Urothelium cell line (cell line): ENCODE measurements around the gene PIBF1.

Experiments
- DNase-seq: peaks from one replicate; pipeline ENCODE4 v3.0.0; 2011; ENCODE audit warnings: low spot score, mixed read lengths
- FAIRE-seq: peaks from 2 replicates; lab custom pipeline; 2011; peaks lifted over from hg19 to GRCh38; lab: Jason Lieb, UNC

Gene PIBF1

DNA sequence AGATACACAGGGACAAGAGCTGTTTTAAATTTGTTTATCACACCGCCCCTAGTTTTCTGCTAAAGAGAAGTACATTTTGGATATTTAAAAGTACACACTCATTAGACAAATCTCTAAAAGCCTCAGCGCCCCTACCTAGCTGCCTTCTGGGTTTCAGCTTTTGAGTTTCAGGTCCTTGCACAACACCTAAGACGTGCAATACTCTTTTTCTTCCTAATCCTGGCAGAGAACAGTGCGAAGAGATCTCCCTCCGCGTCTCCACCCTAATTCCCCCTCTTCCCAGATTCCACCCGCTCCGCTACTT lies 276.5 kb downstream of the PIBF1 start:
- no peak for DNase-seq
- no peak for FAIRE-seq

DNA sequence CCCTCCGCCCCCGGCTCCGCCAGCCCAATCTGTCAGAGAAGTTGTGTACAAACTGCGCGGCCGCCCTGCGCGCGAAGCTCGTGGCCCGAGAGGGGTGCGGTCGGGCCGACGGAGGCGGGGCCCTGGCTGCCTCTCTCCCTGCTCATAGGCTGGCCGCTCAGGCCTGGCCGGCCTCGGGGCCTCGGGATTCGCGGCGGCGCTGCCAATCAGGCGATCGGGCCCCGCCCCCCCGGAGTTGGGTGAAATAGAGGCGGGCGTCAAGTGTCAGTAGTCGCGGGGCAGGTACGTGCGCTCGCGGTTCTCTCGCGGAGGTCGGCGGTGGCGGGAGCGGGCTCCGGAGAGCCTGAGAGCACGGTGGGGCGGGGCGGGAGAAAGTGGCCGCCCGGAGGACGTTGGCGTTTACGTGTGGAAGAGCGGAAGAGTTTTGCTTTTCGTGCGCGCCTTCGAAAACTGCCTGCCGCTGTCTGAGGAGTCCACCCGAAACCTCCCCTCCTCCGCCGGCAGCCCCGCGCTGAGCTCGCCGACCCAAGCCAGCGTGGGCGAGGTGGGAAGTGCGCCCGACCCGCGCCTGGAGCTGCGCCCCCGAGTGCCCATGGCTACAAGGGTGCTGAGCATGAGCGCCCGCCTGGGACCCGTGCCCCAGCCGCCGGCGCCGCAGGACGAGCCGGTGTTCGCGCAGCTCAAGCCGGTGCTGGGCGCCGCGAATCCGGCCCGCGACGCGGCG lies 277.0 kb downstream of the PIBF1 start, which contains the start of gene KLF5:
Gene KLF5 (plus strand): TSS at position 270 of the 724 bp plus-strand sequence. CDS start 323 bp downstream, at position 593.
- DNase-seq = peak; percentile 93
- peak; percentile 20 for FAIRE-seq

DNA sequence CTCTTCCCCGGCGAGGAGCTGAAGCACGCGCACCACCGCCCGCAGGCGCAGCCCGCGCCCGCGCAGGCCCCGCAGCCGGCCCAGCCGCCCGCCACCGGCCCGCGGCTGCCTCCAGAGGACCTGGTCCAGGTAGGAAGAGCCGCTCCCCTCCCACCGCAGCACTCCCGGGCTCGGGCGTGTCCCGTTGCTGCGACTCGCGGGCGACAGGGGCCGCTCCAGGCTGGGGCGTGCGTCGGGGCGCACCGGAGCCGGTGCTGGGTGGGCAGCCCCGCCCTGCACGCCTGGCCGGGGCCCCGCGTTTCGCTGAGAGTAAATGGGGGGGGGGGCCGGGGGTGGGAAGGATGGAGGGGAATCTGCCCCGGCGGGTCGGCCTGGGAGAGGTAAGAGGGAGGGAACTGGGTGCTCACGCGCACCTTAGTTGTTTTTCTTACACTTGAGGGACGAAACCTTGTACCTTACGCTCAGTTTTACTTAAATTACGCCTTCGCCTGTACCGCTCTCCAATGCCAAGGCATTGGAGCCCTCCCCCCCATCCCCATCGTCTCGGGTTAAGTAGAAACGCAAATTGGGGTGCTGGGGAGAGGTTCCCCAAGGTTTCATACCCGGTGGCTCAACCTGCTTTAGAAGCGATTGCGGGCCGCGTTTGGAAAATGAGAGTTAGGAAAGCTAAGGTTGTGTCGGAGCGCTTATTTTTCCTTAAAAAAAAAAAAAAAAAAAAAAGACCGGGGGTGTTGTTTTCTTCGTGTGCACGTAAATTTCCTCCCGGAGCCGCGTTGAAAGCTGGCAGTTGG lies 277.7 kb downstream of the PIBF1 start:
- DNase-seq (peak; percentile 38), FAIRE-seq (no peak)

DNA sequence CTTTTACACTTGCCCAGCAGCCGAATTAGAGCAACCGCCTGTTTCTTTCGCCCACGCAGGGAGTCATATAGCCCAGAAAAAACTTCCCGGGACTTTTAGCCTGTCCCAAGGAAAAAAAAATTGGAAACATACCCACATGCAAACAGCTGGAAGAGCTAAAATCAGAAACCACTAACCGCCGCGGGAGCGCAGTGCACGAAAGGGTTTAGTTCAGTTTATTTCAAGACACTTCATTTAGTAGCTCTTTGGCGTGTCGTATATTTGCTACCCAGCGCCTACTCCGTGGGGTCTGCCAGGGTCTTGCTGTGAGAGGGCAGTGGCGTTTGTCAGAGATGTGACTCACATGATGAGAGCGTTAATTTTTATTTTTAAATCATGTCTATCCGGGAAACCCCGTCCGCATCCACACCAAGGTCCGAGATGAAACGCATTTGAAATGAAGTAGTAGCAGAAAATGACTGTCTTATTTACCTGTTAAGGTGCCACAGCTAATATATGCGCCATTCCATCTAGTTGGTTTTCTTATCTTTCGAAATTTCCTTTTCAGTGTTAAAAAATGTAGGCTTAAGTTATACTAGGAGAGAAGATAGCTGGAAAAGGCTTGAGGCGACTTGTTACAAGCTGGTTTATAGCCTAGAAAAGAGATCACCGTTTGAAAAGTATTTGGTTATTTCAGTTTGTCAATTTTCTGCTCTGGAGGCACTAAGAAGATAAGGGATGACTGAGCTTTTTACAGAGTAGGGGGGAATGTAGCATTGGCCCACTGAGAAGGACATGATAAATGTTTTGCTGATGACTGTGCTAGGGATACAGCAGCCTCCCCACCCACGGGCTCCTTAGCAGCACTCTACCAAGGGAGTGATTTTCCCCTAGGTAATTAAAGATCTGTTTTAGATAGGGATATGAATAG lies 278.6 kb downstream of the PIBF1 start:
- no peak for FAIRE-seq

DNA sequence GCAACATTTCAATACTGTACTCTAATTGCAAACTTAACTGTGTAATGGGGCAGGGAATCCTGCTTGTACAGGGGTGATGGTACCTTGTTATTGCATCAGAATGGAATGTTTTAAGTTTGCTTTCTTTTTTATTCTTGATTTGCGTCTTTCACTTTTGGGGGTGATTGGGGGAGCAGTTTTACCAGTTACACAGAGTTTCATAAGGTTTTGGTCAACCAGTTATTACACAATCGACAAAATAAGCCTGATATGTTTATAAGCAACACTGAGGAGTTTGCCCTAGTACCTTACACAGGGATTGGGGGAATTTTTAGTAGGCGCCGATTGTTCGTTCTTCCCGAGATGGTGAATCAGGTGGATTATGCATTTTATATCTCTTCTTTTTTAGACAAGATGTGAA lies 279.5 kb downstream of the PIBF1 start:
- DNase-seq (no peak), FAIRE-seq (no peak)

More for the DNA sequence above, 278.6 kb downstream of the PIBF1 start:
- peak; percentile 26 for DNase-seq

DNA sequence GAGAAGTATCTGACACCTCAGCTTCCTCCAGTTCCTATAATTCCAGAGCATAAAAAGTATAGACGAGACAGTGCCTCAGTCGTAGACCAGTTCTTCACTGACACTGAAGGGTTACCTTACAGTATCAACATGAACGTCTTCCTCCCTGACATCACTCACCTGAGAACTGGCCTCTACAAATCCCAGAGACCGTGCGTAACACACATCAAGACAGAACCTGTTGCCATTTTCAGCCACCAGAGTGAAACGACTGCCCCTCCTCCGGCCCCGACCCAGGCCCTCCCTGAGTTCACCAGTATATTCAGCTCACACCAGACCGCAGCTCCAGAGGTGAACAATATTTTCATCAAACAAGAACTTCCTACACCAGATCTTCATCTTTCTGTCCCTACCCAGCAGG lies 279.9 kb downstream of the PIBF1 start:
- FAIRE-seq = no peak

DNA sequence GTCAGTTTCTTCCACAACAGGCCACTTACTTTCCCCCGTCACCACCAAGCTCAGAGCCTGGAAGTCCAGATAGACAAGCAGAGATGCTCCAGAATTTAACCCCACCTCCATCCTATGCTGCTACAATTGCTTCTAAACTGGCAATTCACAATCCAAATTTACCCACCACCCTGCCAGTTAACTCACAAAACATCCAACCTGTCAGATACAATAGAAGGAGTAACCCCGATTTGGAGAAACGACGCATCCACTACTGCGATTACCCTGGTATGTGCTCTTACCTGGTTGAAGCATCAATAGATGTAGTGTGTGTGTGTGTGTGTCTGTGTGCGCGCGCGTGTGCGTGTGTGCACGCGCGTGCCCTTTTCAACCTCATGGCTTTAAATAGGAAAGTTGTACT lies 280.5 kb downstream of the PIBF1 start:
- FAIRE-seq = no peak
- no peak for DNase-seq

More for the DNA sequence above, 279.9 kb downstream of the PIBF1 start:
- no peak for DNase-seq

DNA sequence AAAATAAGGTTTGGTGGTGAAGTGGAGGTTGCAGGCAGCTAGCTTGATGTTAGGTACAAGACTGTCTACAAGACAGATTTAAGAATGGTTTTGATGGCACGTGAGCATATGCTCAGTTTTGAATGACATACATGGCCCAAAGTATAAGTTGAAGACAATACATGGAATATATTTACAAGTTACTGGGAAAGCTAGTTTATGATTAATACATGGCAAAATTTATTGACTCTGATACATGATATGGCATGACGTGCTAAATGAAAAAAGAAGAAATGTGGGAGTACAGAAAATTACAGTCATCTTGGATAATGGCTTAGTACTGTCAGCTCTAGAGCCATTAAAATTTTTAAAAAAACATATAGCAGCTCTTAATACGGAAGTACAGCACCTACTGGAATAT lies 281.2 kb downstream of the PIBF1 start:
- FAIRE-seq (no peak), DNase-seq (no peak)

DNA sequence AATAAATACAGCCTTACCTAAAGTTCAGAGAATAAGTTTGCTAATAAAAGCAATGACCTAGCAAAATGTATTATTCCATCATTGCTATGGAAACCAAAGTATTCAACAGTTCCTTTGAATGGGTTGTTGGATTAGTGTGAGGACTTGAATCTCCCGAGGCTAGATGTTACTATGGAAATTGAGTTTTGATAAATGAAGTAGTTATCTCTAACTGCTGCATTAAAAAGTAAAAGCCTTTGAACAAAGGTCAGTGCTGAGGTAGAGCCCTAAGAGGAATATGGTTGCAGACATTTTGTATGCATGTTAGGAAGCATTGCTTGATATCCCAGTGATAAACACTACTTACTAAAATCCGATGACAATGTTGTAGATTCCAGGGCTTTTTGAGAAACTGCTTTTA lies 283.1 kb downstream of the PIBF1 start:
- no peak for FAIRE-seq
- DNase-seq = no peak

DNA sequence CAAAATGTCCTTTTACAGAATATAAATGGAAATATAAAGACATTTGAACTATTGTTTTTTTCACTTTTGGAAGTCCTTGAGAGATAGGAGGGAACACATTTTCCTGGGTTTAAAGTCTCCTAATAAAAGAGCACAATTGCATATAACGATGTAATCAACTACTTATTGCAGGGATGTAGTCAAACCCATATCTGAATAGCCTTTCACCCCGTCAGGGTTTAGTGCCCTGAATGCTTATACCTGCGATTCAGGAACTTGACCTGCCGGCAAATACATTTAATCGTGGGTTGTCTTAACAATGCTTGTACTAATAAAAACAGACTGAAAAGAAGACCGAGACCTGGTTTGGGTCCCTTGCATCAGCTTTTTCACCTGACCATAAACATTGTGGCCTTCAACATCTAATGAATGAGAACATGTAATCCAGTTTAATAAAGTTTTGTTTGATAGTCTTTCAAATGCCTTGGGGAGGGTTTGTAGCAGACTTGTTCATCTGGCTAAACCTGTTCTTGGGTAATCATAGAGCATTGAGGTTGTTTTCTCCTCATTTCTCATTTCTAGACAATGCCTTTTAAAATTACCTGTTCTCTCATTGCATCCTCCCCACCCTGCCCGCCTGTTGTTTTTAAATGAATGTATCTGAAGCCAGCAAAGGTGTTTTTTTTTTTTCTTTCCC lies 283.9 kb downstream of the PIBF1 start:
- DNase-seq (no peak), FAIRE-seq (no peak)
